Nephron progenitor cell (in vitro differentiated cells): ENCODE data around the gene CGB5.
"Not testable (repeated sequence)": the region's sequence is repeated elsewhere in the genome, so short reads cannot be mapped to it uniquely, and the experiment has no call there.

Experiments used
- DNase-seq: peaks from one replicate; pipeline ENCODE4 v3.0.0; 2021
- H3K27ac Mint-ChIP-seq: 2 replicates; pipeline ENCODE4 v1.8.0; 2021; ENCODE audit warnings: mild to moderate bottlenecking, moderate library complexity, mixed read lengths
- H3K27me3 Mint-ChIP-seq: 2 replicates; pipeline ENCODE4 v1.8.0; 2021; ENCODE audit warnings: mild to moderate bottlenecking, low read depth, mixed read lengths; ENCODE audit not compliant: poor library complexity
- H3K36me3 Mint-ChIP-seq: 2 replicates; pipeline ENCODE4 v1.8.0; 2021; ENCODE audit warnings: low read depth, mixed read lengths
- H3K4me1 Mint-ChIP-seq: 2 replicates; pipeline ENCODE4 v1.8.0; 2021; ENCODE audit warnings: mixed read lengths
- H3K4me3 Mint-ChIP-seq: 2 replicates; pipeline ENCODE4 v1.8.0; 2021; ENCODE audit warnings: mild to moderate bottlenecking, moderate library complexity, mixed read lengths
- H3K9me3 Mint-ChIP-seq: 2 replicates; pipeline ENCODE4 v1.8.0; 2021; ENCODE audit warnings: mild to moderate bottlenecking, moderate library complexity, mixed read lengths
- TF ChIP-seq, protein P1 (sequence below): fragments of 200-600 bp; sonication (generic); IDR thresholded peaks from 2 replicates; pipeline ENCODE4 v1.5.0; 2021; ENCODE audit warnings: antibody characterized with exemption

The CGB5 gene

DNA sequence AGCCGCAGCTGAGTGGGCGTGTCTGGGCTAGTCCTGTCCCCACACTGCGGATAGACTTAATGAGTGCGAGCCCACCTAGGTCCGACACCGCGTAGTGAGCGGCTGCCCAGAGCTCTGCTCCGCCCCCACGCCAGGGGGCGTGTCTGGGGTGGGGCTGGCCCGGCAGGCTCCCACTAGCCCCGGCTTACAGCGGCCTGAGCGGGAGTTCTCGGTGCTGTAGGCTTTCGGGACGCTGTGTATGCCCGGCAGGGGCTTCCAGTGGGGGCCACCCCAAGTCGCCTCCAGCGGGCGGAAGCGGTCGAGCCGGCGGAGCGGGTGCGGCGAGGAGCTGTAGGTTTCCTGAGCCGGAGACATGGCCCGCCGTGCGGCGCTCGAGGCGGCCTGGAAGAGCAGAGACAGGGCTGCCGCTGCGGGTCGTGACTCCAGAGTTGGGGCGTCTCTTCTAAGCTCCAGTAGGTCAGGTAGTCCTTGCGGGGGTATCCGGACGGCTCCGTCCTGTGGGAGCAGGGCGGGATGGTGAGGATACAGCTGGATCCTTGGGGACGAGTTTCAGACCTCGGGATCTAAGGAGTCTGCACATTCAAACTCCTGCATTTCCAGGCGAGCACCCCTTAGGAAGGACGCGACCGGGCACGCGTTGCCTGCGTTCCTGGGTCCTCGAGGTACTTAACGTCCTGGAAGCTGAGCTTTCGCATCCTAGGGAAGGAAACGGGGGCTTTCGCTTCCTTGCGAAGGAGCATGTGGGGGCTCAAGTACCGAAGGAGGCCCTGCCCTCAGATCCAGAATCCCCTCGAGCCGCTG, 12.7 kb downstream of the CGB5 start:
- TF ChIP-seq, protein P1, sequence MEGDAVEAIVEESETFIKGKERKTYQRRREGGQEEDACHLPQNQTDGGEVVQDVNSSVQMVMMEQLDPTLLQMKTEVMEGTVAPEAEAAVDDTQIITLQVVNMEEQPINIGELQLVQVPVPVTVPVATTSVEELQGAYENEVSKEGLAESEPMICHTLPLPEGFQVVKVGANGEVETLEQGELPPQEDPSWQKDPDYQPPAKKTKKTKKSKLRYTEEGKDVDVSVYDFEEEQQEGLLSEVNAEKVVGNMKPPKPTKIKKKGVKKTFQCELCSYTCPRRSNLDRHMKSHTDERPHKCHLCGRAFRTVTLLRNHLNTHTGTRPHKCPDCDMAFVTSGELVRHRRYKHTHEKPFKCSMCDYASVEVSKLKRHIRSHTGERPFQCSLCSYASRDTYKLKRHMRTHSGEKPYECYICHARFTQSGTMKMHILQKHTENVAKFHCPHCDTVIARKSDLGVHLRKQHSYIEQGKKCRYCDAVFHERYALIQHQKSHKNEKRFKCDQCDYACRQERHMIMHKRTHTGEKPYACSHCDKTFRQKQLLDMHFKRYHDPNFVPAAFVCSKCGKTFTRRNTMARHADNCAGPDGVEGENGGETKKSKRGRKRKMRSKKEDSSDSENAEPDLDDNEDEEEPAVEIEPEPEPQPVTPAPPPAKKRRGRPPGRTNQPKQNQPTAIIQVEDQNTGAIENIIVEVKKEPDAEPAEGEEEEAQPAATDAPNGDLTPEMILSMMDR, result peak; percentile 17
- Mint-ChIP-seq H3K9me3 (no peaks in the 10 kb centered on the region), H3K4me3 (peak overlapping the region; percentile 72), H3K4me1 (peaks cover 38% of the 10 kb centered on the region), H3K27ac (no peak overlapping the region), H3K27me3 (peaks cover 49% of the 10 kb centered on the region), H3K36me3 (no peaks in the 10 kb centered on the region)
- DNase-seq, result peak; percentile 83

DNA sequence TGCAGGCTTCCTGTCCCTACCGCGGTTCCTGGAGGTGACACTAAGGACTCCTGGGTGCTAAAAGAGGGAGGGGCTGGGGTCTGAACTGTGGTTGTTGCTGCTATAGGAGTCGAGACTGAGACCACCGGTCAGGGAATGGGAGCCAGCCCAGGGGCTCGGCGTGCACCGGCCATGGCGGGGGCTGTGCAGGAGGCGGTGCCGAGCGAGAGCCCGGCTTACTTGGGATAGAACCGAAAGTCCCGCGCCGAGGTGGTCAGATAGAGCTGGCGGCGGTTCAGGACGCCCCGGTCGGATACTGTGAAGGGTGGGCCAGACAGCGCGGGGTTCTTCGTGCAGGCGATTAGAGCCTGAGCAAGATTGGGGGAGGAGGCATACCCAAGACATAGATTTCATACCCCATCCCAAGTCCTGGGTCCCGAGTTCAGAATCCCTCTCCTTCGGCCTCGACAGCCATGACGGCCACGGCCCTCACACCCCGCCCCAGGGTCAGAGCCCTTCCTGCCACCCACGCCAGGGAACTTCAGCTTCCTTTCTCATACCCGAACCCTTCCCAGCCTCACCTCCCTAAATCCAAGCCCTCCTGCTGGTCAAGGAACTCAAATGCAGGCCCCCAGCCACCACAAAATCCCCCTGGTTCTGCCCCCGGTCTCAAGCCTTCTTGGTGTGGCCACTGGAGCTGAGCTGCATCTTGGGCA, 13.4 kb downstream of the CGB5 start:
- not testable (repeated sequence) for DNase-seq, H3K27ac Mint-ChIP-seq, H3K36me3 Mint-ChIP-seq, H3K9me3 Mint-ChIP-seq
- peaks cover 47% of the 10 kb centered on the region for H3K27me3 Mint-ChIP-seq
- H3K4me3 Mint-ChIP-seq, result peak overlapping the region; percentile 72
- H3K4me1 Mint-ChIP-seq, result peaks cover 38% of the 10 kb centered on the region

DNA sequence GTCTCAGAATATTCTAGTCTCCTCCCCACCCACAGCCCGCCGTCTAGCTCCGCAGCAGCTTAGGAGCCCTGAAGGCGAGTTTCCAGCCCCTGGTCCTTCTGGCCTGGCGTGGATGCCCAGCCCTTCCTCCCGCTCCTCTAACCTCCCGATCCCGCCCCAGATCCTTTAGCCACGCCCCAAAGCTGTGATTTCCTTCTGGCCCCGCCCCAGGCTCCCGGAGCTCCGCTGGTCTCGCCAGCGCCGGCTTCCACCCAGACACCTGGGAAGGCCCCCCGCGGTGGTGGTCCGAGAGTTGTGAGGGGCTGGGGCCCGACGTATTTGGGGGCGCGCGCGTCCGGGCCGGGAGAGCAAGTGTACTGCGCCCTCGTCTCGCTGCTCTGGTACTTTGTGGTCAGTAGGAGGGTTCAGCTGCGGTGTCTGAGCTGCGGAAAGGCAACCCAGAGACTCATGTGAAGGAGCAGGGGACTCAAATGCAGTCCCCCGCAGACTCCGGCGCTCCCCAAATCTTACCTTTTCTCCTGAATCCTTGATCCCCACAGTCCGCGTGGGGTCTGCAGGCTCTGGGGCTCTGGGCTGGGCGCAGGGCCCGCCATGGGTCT, 14.1 kb downstream of the CGB5 start, which contains the start of gene CGB7:
Gene CGB7, minus strand, starts transcription at position 114 of the 599 bp plus-strand sequence. CDS start 2,374 bp downstream, outside the sequence.
- Mint-ChIP-seq H3K4me3 (peak within 1 kb of the TSS; percentile 72), H3K27ac (no peak within 1 kb of the TSS), H3K36me3 (no peaks in the 10 kb centered on the region), H3K27me3 (peaks cover 47% of the 10 kb centered on the region), H3K4me1 (peaks cover 38% of the 10 kb centered on the region), H3K9me3 (no peaks in the 10 kb centered on the region)
- TF ChIP-seq, protein P1, result no peak
- peak; percentile 89 for DNase-seq

DNA sequence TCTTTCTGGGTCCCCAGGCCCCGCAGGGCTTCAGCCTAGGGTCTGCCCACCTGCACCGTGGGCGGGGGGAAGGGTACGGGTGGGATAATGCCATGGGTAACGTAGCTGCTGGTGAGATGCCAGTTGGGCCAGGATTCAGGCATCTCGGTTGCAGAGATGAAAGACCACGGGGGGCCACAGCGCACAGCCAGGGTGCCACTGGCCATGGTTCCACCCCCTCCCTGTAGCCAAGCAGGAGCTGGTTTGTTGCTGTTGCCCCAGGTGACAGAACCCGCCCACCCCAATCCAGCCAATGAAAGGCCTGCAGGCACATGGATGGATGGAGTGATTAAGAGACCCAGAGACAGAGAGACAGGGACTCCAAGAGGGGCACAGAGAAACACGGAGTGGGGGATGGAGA, 14.9 kb downstream of the CGB5 start:
- TF ChIP-seq, protein P1, result no peak
- Mint-ChIP-seq H3K27ac (no peak overlapping the region), H3K27me3 (peaks cover 51% of the 10 kb centered on the region), H3K4me1 (peaks cover 43% of the 10 kb centered on the region), H3K36me3 (no peaks in the 10 kb centered on the region), H3K4me3 (peak overlapping the region; percentile 72), H3K9me3 (no peaks in the 10 kb centered on the region)
- DNase-seq, result no peak

DNA sequence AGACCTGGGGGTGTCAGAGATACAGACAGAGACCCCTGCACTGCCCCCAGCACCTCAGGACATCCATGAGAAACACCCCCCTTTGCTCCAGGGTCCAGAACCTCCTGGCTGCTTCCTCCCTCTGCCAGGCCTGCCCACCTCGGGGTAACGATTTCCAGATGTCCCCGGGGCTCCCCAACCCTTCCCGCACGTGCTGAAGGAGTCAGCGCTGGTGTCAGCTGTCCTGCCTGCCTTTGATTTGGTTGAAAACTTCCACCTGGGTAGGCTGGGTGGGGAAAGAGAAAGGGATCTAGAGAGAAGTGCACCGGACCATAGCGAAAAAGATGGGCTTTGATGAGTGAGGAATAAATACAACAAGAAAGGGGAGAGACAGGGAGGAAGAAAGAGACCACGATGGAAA, 15.4 kb downstream of the CGB5 start:
- DNase-seq, result no peak
- H3K9me3 Mint-ChIP-seq, result no peaks in the 10 kb centered on the region
- H3K4me1 Mint-ChIP-seq, result peaks cover 48% of the 10 kb centered on the region
- H3K4me3 Mint-ChIP-seq, result no peak overlapping the region
- TF ChIP-seq, protein P1, result no peak
- no peak overlapping the region for H3K27ac Mint-ChIP-seq
- peaks cover 47% of the 10 kb centered on the region for H3K27me3 Mint-ChIP-seq
- H3K36me3 Mint-ChIP-seq, result no peaks in the 10 kb centered on the region

DNA sequence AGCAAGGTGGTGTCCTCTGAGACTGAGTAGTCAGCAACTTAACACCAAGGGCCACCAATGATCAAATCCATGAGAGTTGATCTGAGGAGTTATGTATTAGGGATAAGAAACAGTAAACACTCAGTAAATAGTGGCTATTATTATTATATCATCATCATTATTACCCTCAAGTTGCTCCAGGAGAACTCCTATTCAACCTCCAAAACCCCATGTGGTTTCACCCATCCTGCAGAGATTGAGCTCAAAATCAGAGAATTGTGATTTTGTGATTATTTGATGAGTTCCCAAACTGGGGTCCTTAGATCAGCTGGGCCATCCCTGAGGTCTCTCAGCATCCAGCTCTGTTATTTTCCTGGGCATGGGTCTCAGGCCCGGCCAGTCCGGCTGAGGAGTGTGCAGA, 17.4 kb downstream of the CGB5 start:
- H3K4me3 Mint-ChIP-seq, result no peak overlapping the region
- no peaks in the 10 kb centered on the region for H3K9me3 Mint-ChIP-seq
- peaks cover 42% of the 10 kb centered on the region for H3K27me3 Mint-ChIP-seq
- no peak for DNase-seq
- peaks cover 62% of the 10 kb centered on the region for H3K4me1 Mint-ChIP-seq
- H3K27ac Mint-ChIP-seq, result no peak overlapping the region
- H3K36me3 Mint-ChIP-seq, result no peaks in the 10 kb centered on the region
- TF ChIP-seq, protein P1, result no peak
